IPS DF 4.7 (cell line): ENCODE results near the gene C12orf50.
"Not testable (repeated sequence)": the region's sequence is repeated elsewhere in the genome, so short reads cannot be mapped to it uniquely, and the experiment has no call there.

Source experiments
- DNase-seq: peaks from one replicate; pipeline ENCODE4 v3.0.0-alpha.2; 2013; ENCODE audit warnings: low spot score; ENCODE audit errors: extremely low read depth

Gene C12orf50, protein sequence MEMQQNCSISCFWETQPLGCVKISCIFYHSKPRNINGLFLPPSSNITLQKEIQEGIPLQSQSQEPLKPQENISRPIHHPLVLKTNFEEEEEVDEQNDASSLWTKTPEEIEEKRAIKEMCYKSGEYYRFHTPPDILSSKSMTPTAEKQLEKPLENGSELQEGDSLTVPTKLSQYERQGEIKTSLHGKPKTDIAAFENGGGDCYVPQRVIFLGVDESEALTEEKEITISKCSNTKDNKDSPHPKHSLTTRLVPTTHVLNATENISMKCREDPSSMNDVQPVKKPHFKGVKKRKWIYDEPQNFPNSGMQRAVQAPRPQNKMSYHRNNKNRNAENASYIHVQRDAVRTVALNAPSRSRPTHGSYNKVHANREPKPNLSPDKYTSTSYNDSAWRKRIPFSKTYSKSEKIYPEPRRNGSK

DNA sequence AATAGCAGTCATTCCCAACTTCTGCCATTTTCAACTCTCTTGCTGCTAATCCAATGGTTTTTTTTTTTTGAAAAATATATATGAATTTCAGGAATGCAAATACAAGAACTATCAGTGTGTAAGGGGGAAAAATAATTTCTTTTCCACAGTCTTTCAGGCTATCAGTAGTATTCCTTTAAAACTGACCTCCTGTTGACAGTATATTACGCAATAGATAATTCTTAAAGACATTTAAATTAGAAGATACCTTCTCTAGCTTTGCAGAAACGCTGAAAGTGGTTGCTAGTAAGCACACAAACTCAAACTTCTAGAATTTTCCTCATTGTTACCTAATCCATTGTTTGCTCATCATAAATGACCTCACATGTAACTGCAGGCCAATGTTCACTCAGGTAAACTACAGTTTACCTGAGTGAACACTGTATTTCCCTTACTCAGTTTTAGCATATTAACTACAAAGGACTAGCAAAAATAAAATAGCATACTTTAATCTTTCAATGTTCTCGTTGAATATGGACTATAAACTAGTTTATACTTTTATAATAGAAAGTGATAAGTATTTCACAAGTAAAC lies at the start of gene C12orf50:
TSS of gene C12orf50 (minus strand) at position 309 of the 573 bp plus-strand sequence. CDS start 2,439 bp downstream, outside the sequence.
- no peak for DNase-seq

GRCh38 chr12:88067301-88067700 lies 38.1 kb upstream of the C12orf50 start:
- DNase-seq, result no peak

GRCh38 chr12:88063375-88063774 lies 34.2 kb upstream of the C12orf50 start:
- no peak for DNase-seq

- no peak for DNase-seq
Observed at GRCh38 chr12:88062474-88062873, 33.3 kb upstream of the C12orf50 start.

DNA sequence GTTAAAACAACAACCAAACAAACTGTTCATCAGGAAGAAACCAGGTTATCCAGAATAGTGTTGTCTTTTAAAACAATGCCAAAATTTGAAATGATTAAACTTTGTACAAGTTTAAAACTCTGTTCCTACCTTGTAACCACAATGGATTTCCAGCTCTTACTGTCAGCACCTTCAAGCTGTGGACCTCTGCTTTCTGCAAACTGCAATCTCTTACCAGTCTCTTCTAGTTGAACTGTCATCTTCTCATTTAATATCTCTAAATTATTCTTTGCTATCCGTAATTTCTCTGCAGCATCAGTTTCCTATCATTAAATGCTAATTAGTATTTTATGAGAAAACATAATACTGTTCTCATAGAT lies 29.5 kb upstream of the C12orf50 start:
- no peak for DNase-seq

DNA sequence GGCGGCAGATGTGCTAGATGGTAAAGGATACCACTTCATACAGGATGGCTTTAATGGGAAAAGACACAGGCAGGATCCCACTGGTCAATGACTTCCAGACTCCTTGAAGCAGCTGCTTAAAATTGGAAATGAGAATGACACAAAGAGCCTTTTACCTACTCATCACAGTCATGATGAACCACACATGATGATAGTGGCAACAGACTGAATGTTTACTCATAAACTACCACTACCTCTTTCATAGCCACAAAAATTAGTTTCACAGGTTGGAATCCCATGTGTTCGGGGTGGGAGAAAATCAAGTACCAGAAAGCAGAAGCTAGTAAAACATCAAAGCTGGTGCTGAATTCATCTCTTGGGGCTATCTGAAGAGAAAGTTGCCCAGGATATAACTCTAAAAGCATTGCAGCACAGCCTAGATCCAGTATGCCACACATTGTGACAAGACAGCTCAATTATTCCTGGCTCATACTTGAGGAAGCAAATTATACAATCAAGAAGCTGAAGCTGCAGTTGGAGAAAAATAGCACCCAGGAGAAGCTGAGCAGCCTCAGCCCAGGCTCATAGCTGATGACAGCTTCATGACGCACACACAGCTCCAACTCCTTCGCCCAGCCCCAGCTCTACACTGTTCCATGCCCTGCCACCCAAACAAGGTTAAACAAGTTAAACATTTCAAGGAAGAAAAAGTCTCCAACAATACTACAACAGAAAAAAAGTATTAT lies 29.0 kb upstream of the C12orf50 start:
- DNase-seq, result no peak

GRCh38 chr12:88056571-88056970 lies 27.4 kb upstream of the C12orf50 start:
- no peak for DNase-seq

- no peak for DNase-seq
Observed at GRCh38 chr12:88052686-88053085, 23.5 kb upstream of the C12orf50 start.

DNA sequence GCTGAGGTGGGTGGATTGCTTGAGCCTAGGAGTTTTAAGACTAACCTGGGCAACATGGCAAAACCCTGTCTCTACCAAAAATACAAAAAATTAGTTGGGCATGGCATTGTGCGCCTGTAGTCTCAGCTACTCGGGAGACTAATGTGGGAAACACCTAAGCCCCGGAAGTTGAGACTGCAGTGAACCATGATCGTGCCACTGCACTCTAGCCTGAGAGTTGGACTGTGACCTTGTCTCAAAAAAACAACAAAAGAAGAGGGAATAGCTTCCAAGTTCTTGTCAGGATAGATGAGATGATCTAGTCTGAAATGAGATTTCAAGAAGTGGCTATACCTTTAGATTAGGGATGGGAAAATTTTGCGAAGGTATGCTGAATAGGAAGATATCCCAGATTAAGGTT lies 14.8 kb upstream of the C12orf50 start:
- no peak for DNase-seq

DNA sequence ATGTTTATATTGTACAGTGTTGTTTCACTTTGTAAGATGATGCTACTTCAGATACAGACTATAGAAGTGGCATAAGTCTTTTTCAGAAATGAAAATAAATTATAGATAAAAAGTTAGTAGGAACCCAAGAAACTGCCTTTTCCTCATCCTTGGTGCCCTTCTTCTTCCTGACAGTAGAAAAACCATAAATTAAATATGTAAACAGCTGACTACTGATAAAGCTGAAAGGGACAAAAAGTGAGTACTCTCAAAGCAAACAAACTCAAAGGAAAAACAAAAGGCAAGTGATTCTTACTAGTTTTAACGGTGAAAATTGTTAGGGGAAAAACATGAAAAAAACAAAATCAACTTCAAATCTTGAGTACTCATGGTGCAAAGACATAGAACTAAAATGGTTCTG lies 8.6 kb upstream of the C12orf50 start:
- DNase-seq, result no peak

GRCh38 chr12:88036353-88036965 lies 7.3 kb upstream of the C12orf50 start:
- DNase-seq, result no peak

DNA sequence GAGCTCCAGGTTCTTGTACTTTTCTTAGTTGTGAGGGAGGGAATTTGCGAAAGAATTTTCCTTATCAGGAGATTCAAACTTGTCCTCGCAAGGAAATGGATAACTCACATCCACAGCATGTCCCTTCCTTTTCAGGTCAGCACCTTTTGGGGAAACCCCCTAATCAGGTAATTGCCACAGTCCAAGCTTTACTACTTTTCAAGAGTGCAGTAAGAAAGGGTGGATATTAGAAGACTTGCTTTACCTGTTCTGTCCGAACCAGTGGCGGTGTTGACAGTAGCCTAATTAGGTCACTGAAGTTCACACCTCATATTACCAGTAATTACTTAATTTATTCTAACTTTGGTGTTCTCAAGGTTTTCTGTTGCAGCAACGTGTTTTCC lies 6.7 kb upstream of the C12orf50 start:
- DNase-seq, result no peak

DNA sequence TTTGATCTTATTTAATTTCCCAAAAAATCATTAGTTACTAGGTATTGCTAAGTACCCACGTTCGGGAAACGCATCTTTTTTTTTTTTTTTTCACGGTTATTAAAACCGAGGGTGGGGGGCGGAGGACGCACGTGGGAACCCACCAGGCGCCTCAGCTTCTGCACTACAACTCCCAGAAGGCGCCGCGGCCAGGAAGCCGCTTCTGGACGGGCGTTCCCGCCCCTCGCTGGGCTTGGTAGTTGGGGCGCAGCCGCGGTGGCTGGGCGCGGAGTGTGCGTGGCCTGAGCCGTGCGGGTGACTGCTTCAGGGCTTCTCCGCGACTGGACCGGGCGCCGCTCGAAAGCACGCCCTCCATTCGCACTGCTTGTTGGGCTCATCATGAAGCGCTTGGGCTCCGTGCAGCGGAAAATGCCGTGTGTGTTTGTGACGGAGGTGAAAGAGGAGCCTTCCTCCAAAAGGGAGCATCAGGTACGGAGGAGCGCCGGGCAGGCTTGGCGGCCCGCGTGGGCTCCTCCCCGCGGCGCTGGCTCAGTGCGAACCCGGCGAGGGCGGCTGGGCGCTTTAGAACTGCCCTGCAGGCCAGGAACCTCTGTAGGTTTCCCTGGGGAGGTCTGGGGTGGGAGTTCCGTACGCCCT lies 6.2 kb upstream of the C12orf50 start:
- DNase-seq, result peak; percentile 30

DNA sequence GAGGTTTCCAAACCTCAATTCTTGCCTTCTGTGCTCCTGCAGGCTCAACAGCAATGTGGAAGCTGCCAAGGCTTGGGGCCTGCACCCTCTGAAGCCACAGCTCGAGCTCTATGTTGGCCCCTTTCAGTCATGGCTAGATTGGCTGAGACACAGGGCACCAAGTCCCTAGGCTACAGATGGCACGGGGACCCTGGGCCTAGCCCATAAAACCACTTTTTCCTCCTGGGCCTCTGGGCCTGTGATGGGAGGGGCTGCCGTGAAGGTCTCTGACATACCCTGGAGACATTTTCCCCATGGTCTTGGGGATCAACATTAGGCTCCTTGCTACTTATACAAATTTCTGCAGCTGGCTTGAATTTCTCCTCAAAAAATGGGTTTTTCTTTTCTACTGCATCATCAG lies 2.0 kb upstream of the C12orf50 start:
- DNase-seq, result not testable (repeated sequence)

DNA sequence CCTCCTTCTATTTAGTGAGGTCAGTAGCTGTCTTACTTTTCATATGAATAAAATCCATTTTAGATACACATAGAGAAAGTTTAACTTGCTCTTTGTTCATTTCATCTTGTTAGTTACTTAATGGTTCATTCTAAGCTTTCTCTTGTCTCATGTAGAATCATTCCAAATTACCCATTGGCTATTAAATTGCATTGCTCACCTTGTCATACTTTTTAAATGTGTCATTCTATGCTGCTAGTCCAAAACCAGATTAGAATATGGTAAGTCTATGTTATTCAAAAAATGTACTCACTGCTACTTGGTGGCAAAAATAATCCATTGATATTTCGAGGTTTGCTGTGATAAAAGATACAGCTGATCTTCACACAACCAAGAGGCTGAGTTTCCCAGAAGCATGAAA lies 3.0 kb downstream of the C12orf50 start:
- no peak for DNase-seq

DNA sequence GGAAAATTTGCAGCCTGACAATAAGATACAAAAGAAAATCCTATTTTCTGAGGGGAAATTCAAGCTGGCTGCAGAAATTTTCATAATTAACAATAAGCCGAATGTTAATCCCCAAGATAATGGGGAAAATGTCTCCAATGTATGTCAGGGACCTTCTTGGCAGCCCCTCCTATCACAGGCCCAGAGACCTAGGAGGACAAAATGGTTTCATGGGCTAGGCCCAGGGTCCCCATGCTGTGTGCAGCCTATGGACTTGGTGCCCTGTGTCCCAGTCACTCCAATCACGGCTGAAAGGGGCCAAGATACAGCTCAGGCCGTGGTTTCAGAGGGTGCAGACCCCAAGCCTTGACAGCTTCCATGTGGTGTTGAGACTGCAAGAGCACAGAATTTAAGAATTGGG lies 11.2 kb downstream of the C12orf50 start:
- no peak for DNase-seq

DNA sequence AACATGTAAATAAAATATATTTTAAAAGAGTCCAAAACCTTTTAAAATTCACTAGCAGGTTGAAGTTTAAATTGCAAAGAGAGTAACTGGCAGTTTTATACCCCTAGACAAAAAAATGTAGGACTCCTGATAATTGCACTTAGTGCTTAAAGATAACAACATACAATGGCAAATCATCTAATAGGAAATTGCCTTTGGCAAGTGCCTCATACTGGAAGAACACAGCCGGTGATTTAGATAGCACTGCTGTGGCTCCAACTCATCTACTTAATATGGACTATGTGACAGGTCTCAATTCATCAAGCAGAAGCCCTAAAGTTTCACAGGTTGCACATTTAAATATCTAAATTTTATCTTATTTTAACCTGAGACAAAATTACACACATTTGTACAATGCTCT lies 13.4 kb downstream of the C12orf50 start:
- no peak for DNase-seq

DNA sequence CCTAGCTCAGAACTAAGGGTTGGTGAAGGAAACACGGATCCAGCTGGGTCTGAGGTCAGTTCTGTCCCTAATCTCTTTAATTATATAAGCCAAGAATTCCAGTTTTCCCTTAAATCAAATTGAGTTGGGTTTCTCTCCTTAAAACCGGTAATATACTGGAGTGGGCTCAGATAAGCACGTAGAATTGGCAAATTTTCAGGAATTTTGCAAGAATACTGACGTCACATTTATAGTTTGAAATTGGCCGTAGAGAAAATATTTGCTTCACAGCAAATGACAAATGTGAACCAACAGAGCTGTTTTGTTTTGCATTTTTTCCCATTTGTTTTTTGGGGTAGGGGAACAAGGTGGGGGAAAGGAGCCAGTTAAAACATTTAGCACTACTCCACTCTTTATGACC lies 17.4 kb downstream of the C12orf50 start:
- no peak for DNase-seq

DNA sequence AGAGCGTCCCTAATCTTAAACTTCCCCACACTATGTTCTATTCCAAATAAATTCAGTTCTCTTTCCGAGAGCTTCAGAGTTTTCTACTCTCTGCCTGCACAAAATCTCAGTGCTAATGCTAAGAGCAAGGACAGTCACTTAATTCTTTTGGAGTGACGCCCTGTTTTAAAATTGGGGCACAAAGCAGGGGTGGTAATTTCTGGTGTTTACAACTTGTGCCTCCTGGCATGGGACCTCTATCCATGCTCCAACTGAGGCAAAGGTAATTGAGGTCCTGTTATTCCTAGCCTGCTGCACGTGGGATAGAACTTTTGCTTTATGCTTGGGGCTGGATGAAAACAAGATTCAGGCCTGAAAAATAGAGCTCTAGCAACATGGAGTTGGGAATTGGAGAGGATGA lies 22.9 kb downstream of the C12orf50 start:
- no peak for DNase-seq

DNA sequence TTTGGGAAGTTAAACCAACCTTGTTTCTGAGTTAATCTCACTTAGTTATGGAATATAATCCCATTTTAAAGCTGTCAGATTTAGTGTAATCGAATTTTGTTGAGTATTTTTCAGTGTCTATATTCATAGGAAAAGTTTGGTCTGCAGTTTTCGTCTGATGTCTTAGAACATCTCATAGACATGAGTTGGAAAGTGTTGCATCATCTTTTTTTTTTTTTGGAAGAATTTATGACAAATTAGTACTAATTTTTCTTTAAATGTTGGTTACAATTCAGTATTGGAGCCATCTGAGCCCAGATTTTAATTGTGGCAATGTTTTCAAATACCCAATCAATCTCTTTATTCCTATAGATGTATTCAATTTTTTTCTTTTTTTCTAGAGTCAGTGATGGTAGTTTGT lies 27.9 kb downstream of the C12orf50 start:
- DNase-seq, result no peak

DNA sequence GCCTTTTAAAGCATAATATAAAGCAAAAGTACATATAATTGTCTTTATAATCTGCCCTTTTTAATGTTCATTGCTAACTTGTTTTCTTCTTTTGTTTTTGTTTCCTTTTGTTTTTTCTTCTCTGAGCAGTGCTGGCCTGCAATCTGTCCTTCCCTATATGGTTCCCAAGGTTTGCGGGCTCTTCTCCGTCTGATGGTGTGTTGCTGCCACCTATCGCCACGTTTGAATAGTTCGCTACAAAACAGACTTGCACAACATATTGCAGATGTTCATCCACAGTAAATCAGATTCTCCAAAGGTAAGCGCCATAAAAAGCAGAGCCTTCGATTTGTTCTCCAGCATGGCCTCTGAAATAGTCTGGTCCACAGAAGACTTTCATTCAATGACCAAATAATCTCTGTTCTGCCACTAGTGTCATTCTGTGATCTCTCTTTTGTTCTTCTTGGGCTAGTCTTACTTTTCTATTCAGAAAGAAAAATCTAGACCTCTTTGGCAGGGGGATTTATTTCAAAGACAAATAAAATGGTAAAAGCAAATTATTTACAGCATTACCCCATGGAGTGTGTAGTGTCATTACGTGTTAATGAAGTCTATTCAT lies 33.5 kb downstream of the C12orf50 start:
- DNase-seq, result peak; percentile 53
